GM19455 (cell line): Measurements from ENCODE around the gene SCAMP2.
"Not testable (repeated sequence)": the region's sequence is repeated elsewhere in the genome, so short reads cannot be mapped to it uniquely, and the experiment has no call there.

Experiments used
- ATAC-seq: cut with Tn5 transposase; IDR thresholded peaks from one replicate; pipeline ENCODE4 v1.9.1; 2021; ENCODE audit not compliant: unreplicated experiment

The SCAMP2 gene, protein sequence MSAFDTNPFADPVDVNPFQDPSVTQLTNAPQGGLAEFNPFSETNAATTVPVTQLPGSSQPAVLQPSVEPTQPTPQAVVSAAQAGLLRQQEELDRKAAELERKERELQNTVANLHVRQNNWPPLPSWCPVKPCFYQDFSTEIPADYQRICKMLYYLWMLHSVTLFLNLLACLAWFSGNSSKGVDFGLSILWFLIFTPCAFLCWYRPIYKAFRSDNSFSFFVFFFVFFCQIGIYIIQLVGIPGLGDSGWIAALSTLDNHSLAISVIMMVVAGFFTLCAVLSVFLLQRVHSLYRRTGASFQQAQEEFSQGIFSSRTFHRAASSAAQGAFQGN

DNA sequence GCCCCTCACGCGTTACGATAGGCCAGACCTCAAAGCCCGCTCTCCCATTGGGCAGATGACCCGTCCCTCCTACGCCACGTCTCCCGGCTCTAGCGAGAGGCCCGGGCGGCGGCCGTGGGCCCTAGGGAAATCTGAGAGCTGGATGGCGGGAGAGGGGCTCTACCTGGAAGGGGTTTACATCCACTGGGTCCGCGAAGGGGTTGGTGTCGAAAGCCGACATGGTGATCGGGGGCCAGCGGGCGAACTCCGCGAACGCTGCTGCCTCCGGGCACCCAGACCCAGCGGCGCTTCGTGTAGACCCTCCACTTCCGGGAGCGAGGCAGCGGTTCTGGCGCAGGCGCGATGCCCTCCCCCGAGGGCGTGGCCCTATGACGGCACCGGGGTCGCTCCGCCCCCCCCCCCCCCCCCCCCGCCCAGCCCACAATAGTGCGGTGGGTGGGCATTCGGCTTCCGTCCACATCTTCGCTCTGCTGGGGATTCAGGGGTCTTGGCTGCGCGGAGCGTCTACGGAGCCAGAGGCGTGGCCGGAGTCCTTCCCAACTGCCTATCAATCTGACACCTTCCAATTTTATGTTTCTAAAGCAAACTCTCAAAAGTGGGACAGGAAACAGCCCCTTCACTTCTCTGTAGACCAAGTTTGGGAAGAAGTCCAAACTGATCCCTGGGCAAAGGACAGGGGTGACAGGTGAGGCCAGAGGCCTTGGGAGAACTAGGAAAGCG lies at the start of gene SCAMP2:
Gene SCAMP2 (minus strand): TSS at position 330 of the 720 bp plus-strand sequence. CDS start 110 bp downstream, at position 220.
- ATAC-seq, result peak; percentile 82

DNA sequence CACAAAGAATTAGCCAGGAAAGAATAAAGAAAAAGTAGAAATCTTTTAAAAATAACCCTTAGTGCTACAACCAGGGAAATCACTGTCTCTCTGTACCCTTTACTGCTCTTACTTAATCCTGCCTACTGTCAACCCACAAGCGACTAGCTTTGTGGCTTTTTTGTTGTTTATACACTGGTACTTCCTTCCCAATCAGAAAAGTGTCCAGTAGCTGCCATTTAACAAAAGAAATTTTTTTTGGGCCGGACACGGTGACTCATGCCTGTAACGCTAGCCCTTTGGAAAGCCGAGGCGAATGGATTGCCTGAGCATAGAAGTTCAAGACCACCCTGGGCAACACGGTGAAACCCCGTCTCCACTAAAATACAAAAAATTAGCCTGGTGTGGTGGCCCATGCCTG lies 47.3 kb upstream of the SCAMP2 start:
- ATAC-seq, result no peak

DNA sequence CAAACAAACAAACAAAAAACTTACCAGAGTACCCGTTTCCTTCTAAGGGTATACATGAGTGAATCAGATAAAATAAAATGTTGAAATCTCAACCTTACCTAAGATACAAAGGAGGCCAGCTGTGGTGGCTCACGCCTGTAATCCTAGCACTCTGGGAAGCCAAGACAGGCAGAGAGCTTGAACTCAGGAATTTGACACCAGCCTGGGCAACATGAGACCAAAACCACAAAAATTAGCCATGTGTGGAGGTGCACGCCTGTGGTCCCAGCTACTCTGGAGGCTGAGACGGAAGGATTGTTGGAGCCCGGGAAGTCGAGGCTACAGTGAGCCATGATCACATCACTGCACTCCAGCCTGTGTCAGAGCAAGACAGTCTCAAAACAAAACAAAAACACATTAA lies 44.5 kb upstream of the SCAMP2 start:
- ATAC-seq, result no peak

DNA sequence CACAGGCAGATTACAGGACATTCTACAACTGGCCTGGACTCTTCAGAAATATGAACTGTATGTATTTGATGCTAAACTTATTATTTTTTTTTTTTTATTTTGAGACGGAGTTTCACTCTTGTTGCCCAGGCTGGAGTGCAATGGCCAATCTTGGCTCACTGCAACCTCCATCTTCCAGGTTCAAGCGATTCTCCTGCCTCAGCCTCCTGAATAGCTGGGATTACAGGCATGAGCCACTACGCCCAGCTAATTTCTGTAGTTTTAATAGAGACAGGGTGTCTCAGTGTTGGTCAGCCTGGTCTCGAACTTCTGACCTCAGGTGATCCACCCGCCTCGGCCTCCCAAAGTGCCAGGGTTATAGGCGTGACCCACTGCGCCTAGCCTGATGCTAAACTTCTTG lies 40.6 kb upstream of the SCAMP2 start:
- ATAC-seq, result not testable (repeated sequence)

DNA sequence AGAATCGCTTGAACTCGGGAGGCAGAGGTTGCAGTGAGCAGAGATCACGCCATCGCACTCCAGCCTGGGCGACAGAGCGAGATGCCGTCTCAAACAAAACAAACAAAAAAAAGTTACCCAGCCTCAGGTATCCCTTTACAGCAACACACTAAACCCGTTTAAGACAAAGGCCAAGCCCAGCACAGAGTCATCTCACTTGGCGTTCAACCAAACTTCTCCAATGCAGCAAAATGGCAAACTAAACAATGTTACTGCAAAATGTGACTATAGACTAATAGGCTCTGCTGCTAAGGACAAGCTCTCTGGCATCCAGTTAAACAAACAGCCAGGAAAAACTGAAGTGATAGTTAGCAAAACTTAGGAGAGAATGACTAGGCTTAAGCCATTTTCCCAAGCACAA lies 39.9 kb upstream of the SCAMP2 start:
- ATAC-seq, result no peak

DNA sequence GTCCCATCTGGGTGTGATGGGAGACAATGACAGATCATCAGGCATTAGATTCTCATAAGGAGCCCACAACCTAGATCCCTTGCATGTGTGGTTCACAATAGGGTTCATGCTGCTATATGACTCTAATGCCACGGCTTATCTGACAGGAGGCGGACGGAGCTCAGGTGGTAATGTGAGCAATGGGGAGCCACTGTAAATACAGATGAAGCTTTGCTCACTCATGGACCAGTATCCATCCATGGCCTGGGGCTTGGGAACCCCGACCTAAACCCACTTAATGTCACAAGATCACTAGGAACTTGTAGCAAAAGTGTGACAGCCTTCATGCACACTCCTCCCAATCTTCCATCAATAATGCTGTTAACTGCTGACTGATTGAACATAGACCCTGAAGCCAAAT lies 35.5 kb upstream of the SCAMP2 start:
- no peak for ATAC-seq

DNA sequence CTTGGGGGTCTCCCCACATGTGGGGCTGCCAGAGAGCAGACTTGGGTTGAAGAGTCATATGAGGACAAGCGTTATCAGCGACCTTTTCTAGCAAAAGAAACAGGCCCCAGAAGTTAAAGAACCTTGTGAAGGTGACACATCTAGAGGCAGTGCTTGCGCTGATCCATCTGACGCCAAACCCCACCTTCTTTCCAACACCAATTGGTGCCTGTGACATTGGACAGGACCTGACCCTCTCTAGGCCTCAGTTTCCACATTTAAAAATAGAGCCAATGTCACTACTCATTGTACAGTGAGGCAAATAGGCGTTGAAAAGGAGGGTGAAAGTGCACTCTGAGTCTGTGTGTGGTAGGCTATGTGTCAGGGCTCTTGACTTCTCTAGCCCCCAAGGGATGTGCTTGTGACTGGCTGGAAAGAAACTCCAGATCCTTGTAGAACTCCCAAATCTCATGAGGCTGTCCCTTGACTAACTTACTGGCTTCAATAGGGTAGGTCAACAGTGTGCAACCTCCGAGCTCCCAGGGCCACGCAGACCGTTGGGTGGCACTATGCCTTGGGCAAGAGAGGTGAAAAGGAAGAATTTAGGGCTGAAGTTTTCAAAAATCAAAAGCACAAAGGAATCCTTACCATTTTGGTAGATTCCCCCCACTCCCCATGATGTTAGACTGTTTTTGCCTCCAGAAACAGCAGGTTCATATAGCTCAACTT lies 34.2 kb upstream of the SCAMP2 start:
- ATAC-seq, result no peak

DNA sequence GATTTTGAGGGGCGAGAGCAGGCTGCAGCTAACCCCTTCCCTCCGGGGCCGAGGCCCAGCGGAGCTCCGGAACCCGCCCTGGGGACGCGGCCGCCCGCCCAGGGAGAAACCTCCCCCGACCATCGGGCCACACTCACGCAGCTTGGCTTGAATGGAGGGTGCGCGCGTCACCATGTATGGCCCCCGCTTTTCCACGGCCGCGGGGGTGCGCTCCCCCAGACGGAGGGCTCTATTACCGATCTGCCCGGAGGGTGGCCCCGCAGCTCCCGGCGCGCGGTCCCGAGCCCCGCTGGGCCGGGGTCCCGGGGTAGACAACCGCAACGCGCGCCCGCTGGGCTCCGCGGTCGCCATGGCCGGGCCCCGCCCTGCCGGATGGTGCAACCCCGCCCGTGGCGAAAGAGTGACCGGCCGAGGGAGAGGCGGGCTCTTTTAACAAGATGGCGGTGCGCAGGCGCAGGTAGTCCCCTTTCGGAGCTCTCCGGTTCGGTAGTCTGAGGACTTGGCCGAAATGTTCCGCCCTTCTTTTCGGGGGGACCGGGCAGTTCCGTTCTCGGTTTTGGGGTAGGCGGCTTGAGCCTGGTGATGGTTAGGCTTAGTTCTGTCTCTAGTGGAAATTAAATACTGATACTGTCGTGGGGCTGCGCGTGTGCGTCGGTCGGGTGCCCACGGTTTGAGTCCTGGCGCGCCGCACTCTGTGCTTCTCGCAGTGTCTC lies 33.4 kb upstream of the SCAMP2 start, which contains the start of gene FAM219B:
Gene FAM219B (minus strand): TSS at position 402 of the 713 bp plus-strand sequence. CDS start 51 bp downstream, at position 351.
- ATAC-seq, result peak; percentile 82

DNA sequence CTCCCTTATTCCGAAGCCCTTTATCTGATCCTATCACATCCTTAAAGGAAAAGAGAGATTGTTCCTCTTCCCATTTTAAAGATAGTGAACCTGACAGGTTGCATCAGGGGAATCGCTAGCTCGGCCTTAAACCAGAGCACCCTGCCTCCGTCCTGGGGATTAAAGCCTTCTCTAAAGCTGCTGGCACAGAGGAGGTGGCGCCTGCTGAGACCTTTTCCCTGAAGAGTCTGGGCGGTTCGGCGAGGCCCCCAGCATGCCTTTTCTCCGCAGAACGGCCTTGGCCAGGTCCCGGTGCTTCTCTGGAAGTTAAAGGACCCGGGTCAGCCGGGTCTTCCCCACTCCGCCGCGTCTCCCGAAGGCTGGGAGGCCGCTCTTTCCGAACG lies 32.9 kb upstream of the SCAMP2 start:
- peak; percentile 9 for ATAC-seq

DNA sequence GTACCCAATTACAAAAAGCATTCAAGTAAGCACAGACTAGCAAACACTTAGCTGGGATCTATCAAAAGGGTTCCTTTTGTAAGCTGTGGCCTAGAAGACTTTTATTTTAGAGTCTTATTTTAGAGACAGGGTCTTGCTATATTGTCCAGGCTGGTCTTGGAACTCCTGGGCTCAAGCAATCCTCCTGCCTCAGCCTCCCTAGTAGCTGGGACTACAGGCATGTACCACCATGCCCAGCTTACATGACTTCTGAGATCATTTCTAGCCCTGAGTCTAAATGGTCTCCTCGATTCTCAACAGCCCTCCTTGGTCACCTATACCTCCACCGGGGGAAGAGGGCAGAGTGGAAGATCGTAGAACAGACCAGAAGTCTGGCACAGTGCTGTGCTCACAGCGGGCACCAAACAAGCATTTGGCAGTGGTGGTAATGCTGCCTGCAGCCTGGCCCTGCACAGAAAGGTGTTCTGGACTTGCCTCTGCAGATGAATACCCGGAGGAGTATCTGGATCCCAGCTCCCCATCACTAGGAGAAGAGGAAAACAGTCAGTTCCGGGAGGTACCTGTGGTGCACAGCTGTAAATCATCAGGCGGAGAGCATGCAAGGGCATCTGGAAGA lies 31.1 kb upstream of the SCAMP2 start:
- ATAC-seq, result no peak

DNA sequence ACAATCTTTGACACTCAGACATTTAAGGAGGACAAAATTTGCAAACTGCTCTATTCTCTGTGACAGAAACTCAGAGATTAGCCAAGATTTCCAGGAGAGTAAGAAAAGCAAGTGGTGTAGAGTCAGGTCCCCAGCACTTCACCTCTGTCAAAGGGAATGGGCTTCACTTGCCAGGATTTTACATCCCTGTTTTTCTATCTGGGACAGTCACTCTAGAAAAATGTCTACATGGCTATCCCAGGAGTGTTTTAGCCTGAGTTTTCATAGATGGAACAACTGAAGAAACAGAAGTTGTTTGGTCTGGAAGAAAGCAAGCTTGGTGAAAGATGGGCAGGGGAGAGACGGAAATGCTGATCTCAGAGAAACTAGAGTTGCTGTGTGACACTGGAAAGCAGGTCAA lies 30.5 kb upstream of the SCAMP2 start:
- ATAC-seq, result no peak

DNA sequence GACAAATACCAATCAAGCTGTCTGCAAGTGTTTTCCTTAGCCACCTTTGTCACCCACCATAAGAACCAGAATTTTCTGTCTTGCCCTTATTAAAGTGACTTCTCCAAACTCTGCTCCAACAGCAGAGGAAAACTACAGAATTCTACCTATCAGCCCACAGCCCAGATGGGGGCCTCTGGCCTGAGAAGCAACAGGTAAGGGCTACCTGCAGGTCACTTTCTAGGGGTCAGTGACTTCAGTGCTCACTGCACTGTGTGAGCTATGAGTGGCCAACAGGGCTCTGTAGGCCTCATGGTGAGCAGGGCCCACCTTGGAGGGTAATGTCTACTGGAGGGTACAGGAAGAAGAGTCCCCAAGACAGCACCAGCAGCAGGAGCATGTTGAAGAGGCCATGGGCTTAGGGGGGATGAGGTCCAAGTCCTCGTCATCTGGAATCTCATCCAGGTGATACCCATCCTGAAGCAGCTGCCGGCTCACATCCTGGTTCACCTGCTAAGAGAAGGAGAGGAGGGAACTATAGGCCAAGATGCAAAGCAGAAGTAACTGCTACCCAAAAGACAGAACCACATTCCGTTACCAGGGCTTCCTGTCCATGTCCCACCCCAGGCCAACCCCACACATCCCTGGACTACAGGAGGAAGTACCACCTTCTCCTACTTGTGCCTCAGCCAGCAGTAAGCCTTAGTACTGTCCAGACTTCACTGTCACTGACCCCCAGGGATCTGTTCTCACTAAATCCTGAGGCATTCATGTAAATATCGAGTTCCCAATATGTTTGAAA lies 29.3 kb upstream of the SCAMP2 start:
- ATAC-seq, result no peak

DNA sequence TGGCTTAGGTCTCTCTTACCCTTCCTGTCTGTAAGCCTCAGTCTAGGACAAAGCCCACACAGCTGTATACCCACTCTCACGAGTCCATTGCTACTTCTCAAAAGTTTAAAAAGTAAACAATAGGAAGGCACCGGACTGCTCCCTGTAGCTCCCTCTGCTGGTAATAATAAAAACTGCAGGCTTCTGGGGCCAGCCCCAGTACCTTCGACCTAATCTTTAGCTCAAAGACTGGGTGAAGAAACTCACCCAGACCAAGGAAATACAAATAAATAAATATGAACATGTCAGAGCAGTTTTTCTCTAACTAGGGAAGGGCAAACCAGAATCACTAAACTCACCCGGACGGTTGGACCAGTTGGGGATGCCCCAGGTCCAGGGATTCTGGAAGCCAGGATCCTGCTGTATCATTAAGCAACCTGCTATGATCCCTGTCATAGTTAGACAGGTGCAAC lies 28.5 kb upstream of the SCAMP2 start:
- no peak for ATAC-seq

DNA sequence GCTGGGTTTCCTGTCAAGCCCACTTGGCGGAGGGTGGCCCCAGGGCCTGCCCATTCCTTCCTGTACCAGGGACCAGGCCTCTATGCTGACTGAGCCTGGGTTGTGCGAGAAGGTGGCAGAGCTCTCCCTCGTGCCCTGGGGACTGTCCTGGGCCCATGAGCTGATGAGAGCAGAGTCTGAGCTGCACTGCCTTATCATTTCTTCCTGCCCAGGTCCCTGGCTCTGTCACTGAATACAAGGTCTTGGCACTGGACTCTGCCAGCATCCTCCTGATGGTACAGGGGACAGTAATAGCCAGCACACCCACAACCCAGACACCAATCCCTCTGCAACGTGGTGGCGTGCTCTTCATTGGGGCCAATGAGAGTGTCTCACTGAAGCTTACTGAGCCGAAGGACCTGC lies 24.1 kb upstream of the SCAMP2 start:
- no peak for ATAC-seq

DNA sequence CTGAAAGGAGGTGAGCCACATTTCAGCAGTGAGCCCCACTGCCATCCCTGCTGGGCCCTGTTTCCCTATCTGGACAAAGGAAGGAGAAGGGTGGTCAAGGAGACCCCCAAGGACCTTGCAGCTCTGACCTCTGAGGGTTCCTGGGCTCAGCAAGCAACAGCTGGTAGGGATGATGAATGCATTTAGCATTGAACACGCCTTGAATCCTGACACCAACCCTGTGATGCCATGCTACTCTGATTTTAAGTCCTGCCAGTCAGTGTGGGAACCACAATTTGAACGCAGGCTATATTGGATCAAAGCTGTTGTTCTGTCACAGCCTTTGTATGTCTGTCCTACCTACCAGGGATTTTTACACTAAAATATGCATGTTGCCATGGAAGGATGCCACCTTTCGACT lies 23.2 kb upstream of the SCAMP2 start:
- ATAC-seq, result no peak

DNA sequence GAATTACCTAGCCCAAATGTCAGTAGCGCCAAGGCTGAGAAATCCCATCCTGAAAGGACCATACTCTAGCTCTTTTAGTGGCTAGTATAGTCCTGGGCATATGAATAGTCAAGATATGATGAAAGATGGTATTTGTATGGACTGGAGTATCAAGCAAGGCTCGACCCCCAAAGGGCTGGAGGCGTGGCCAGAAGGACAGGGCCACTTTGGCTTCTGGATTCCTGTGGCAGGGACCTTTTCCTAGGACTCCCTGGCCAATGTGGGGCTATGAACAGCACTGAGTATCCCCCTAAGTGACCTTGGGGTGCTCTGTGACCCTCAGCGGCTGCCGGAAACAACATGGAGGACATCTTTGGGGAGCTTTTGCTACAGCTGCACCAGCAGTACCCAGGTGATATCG lies 22.7 kb upstream of the SCAMP2 start:
- ATAC-seq, result no peak

DNA sequence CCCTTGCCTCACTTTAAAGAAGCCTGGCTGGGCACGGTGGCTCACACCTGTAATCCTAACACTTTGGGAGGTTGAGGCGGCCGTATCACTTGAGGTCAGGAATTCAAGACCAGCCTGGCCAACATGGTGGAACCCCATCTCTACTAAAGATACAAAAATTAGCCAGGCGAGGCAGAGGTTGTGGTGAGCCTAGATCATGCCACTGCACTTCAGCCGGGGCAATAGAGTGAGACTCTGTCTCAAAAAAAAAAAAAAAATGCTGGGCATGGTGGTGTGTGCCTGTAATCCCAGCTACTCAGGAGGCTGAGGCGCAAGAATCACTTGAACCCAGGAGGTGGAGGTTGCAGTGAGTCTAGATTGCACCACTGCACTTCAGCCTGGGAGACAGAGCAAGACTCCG lies 21.2 kb upstream of the SCAMP2 start:
- not testable (repeated sequence) for ATAC-seq

DNA sequence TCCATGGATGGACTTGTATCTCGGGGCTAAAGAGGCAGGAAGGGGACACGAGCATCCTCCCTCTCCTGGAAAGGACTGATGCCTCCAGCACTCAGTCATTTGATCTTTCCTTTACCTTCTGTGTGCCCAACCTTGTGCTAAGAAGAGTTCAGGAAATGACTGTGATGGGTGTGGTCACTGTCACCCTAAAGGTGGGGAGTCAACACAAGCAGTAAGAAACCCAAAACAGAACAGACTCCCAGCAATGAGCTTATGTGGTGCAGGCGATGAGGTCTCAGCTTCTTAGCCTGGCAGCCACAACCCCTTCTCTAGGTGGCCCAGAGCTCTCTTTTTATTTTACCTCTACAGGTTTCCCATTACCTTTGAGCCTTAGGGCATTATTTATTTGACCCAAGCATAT lies 20.5 kb upstream of the SCAMP2 start:
- no peak for ATAC-seq

DNA sequence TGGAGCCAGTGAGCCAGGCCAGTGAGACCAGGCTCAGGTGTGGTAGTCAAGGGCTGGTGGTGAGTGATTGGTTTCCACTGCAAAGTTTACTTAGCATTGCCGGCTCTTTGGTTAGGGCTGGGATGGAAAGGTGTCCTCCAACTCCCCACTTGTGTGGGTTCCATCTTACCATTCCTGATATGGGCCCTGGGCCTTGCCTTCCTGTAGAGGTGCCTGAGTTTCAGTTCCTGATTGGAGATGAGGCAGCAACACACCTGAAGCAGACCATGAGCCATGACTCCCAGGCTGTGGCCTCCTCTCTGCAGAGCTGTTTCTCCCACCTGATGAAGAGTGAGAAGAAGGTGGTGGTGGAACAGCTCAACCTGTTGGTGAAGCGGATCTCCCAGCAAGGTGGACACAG lies 19.8 kb upstream of the SCAMP2 start:
- ATAC-seq, result no peak

DNA sequence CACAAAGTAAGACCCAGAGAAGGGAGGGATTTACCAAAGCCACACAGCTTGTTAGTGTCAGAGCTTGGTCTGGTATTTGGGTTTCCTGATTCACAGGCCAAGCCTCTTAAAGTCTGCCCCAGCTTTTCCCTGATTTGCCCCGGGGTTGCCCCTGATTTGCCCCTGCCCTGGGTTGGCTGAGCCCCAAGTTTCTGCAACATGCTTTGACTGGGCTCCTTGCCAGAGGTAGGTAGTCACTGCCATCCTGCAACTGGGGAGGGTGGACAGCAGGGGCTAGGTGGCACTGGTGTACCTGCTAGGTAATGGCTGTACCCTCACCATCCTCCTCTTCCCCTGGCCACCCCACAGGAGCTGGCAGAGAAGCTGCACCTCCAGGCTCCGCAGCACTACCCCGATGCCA lies 19.1 kb upstream of the SCAMP2 start:
- no peak for ATAC-seq
